ENCODE results near the gene TMPRSS7. TPM values are rescaled to one million over a fixed set of nuclear protein-coding genes. Genes with fewer than 3 reads are reported as not detected.

Gene TMPRSS7
- total RNA-seq, 2 donors from 2014 or later, result not detected

DNA sequence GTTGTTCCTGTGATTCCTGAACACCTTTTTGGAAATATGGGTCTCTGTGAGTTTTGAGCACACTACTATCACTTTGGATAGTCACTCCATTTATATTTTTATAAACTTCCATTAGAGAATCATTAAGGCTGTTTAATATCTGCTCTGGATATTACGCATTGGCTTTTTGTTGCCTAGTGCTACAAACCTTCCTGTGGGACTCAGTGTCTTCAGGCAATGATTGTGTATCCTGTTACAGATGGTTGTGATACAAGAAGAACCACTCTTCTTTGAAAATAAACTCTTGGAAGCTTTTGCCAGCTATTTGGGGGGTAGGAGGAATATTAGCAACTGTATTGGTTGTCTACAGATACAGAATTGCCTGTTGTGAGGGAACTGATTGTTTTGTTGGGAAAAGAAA, 82.9 kb downstream of the TMPRSS7 start:
- H3K4me1 Mint-ChIP-seq, result peaks cover 24% of the 10 kb centered on the region
- WGBS, 2 experiments (ENCODE audit: insufficient coverage in 1 of 2, insufficient read length in 1 of 2), result 95% methylated on average over 1 of the region's 1 CpG; no CpG with 5 or more reads in 1 of the 2 experiments

DNA sequence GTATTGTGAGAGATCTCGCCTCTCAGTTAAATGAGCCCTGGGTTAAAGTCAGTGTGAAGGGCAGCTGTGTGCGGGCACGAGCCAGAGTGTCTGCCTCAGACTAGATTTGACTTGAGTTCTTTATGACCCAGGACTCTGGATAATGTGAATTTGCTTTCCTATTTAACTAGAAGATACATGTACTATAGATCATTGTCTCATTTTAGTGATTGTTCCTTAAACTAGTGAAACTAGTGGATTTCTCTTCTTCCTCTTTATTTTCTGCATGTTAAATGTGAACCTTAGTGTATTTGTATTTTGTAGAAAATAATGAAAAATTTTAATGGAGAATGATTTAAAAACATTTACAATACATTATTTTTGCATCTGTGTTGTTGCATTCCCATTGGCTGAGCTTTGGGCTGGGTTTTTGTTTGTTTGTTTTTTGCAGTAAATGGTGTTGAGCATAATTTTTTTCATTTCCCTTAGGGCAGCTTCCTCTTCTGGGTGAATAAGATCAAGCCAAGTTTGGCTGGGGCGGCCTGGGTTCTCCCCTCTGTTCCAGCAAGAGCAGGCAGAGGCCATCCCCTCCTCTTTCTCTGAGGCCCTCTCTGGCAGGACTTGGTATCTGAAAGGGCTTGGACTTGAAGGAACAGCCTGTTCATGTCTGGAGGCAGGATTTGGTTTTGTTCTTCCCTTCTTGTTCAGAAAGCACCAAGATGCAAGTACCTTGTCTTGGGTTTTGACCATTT, 83.5 kb downstream of the TMPRSS7 start:
- no peaks in the 10 kb centered on the region for H3K9me3 Mint-ChIP-seq
- peaks cover 24% of the 10 kb centered on the region for H3K4me1 Mint-ChIP-seq
- no peak overlapping the region for H3K4me3 ChIP-seq (ENCODE audit: low read length)
- no peaks in the 10 kb centered on the region for H3K9me3 ChIP-seq (ENCODE audit: control insufficient read depth, low read length)
- H3K36me3 Mint-ChIP-seq (ENCODE audit: low read depth), result no peaks in the 10 kb centered on the region
- no peak overlapping the region for H3K27ac ChIP-seq (ENCODE audit: low read depth, low read length)
- peaks cover 21% of the 10 kb centered on the region for H3K36me3 ChIP-seq (ENCODE audit: control insufficient read depth, insufficient read depth, low read length)
- peaks cover 8% of the 10 kb centered on the region for H3K4me1 ChIP-seq (ENCODE audit: control insufficient read depth, insufficient read depth, low read length)
- H3K27me3 Mint-ChIP-seq (ENCODE audit: insufficient read depth), result no peaks in the 10 kb centered on the region
- no peak overlapping the region for H3K4me3 Mint-ChIP-seq
- WGBS, 2 experiments (ENCODE audit: insufficient coverage in 1 of 2, insufficient read length in 1 of 2), result 96 to 98% methylated on average over 3 to 4 of the region's 4 CpGs
- DNase-seq, result peak; percentile 60
- no peak overlapping the region for H3K9ac ChIP-seq (ENCODE audit: extremely low read depth, low read length, poor library complexity, severe bottlenecking)
- TF ChIP-seq, protein P1, sequence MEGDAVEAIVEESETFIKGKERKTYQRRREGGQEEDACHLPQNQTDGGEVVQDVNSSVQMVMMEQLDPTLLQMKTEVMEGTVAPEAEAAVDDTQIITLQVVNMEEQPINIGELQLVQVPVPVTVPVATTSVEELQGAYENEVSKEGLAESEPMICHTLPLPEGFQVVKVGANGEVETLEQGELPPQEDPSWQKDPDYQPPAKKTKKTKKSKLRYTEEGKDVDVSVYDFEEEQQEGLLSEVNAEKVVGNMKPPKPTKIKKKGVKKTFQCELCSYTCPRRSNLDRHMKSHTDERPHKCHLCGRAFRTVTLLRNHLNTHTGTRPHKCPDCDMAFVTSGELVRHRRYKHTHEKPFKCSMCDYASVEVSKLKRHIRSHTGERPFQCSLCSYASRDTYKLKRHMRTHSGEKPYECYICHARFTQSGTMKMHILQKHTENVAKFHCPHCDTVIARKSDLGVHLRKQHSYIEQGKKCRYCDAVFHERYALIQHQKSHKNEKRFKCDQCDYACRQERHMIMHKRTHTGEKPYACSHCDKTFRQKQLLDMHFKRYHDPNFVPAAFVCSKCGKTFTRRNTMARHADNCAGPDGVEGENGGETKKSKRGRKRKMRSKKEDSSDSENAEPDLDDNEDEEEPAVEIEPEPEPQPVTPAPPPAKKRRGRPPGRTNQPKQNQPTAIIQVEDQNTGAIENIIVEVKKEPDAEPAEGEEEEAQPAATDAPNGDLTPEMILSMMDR (conservative IDR thresholded peaks at IDR 0.05), result peak; percentile 63
- H3K27ac Mint-ChIP-seq, result no peak overlapping the region
- no peaks in the 10 kb centered on the region for H3K27me3 ChIP-seq (ENCODE audit: control insufficient read depth, insufficient read depth, low read length, poor library complexity, severe bottlenecking)

More for the DNA sequence above, 82.9 kb downstream of the TMPRSS7 start:
- no peaks in the 10 kb centered on the region for H3K9me3 ChIP-seq (ENCODE audit: control insufficient read depth, low read length)
- H3K4me1 ChIP-seq (ENCODE audit: control insufficient read depth, insufficient read depth, low read length), result peaks cover 8% of the 10 kb centered on the region
- H3K4me3 ChIP-seq (ENCODE audit: low read length), result no peak overlapping the region
- DNase-seq, result no peak
- no peaks in the 10 kb centered on the region for H3K27me3 ChIP-seq (ENCODE audit: control insufficient read depth, insufficient read depth, low read length, poor library complexity, severe bottlenecking)
- no peaks in the 10 kb centered on the region for H3K27me3 Mint-ChIP-seq (ENCODE audit: insufficient read depth)
- H3K9me3 Mint-ChIP-seq, result no peaks in the 10 kb centered on the region
- TF ChIP-seq, protein P1 (conservative IDR thresholded peaks at IDR 0.05), result no peak
- peaks cover 26% of the 10 kb centered on the region for H3K36me3 ChIP-seq (ENCODE audit: control insufficient read depth, insufficient read depth, low read length)
- H3K4me3 Mint-ChIP-seq, result no peak overlapping the region
- H3K27ac ChIP-seq (ENCODE audit: low read depth, low read length), result no peak overlapping the region
- no peak overlapping the region for H3K9ac ChIP-seq (ENCODE audit: extremely low read depth, low read length, poor library complexity, severe bottlenecking)
- H3K27ac Mint-ChIP-seq, result no peak overlapping the region
- no peaks in the 10 kb centered on the region for H3K36me3 Mint-ChIP-seq (ENCODE audit: low read depth)

DNA sequence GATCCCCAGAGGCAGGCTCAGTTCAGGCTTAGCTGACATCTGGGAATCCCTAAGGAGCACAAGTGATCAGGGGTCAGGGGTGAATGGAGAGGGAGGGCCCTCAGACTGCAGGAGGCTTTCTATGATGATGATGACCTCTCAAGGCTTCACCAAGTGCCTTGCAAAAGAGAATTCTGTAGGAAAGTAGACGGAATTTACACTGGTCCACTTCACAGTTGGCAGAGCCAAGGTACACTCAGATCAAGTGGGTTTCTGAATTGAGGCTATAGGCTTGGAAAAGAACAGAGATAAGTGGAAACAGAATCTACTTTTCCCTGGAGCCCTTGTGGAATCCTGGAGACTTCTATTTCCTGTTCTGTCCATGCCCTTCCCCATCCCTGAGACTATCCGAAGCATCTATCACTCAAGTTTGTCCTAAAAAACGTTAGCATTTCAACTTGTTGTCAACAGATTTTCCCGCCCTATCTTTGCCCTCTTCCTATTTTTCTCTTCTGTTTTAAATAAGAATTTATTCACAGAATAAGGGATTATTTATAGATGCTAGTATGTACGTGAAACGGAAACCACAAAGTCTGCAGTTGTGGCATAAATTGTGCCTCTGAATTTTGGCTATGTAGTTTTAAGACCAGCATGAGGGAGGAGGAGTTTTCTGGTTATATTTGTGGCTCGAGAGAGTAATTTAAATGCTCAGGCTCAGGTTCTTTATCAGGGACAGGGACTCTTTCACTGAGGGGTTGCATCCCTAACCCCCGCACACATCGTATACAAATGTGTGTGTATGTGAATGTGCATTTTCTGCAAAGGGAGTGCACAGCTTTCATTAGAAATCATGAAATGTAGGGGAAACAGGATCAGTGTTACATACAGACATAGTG, 85.7 kb downstream of the TMPRSS7 start:
- no peaks in the 10 kb centered on the region for H3K9me3 ChIP-seq (ENCODE audit: control insufficient read depth, low read length)
- WGBS, 2 experiments (ENCODE audit: insufficient coverage in 1 of 2, insufficient read length in 1 of 2), result 93 to 94% methylated on average over 6 to 9 of the region's 9 CpGs
- H3K36me3 ChIP-seq (ENCODE audit: control insufficient read depth, insufficient read depth, low read length), result peaks cover 10% of the 10 kb centered on the region
- no peaks in the 10 kb centered on the region for H3K27me3 Mint-ChIP-seq (ENCODE audit: insufficient read depth)
- peaks cover 31% of the 10 kb centered on the region for H3K4me1 Mint-ChIP-seq
- H3K27ac ChIP-seq (ENCODE audit: low read depth, low read length), result no peak overlapping the region
- H3K4me3 Mint-ChIP-seq, result no peak overlapping the region
- H3K4me3 ChIP-seq (ENCODE audit: low read length), result no peak overlapping the region
- no peaks in the 10 kb centered on the region for H3K9me3 Mint-ChIP-seq
- no peak for DNase-seq
- H3K27me3 ChIP-seq (ENCODE audit: control insufficient read depth, insufficient read depth, low read length, poor library complexity, severe bottlenecking), result no peaks in the 10 kb centered on the region
- H3K9ac ChIP-seq (ENCODE audit: extremely low read depth, low read length, poor library complexity, severe bottlenecking), result no peak overlapping the region
- H3K4me1 ChIP-seq (ENCODE audit: control insufficient read depth, insufficient read depth, low read length), result peaks cover 8% of the 10 kb centered on the region
- H3K27ac Mint-ChIP-seq, result no peak overlapping the region
- H3K36me3 Mint-ChIP-seq (ENCODE audit: low read depth), result no peaks in the 10 kb centered on the region
- TF ChIP-seq, protein P1 (conservative IDR thresholded peaks at IDR 0.05), result no peak

Data from endodermal cell (in vitro differentiated cells).